GM18505 (cell line): ENCODE measurements around the gene CACNA1S.

Experiments
- ATAC-seq: cut with Tn5 transposase; IDR thresholded peaks from one replicate; pipeline ENCODE4 v1.9.1; 2021; ENCODE audit not compliant: unreplicated experiment
- POLR2A ChIP-seq: IDR thresholded peaks from 4 replicates; pipeline ENCODE4 v1.6.1; 2011; ENCODE audit warnings: borderline replicate concordance; ENCODE audit not compliant: insufficient read depth, insufficient read length; ENCODE audit errors: extremely low read depth

Gene CACNA1S

DNA sequence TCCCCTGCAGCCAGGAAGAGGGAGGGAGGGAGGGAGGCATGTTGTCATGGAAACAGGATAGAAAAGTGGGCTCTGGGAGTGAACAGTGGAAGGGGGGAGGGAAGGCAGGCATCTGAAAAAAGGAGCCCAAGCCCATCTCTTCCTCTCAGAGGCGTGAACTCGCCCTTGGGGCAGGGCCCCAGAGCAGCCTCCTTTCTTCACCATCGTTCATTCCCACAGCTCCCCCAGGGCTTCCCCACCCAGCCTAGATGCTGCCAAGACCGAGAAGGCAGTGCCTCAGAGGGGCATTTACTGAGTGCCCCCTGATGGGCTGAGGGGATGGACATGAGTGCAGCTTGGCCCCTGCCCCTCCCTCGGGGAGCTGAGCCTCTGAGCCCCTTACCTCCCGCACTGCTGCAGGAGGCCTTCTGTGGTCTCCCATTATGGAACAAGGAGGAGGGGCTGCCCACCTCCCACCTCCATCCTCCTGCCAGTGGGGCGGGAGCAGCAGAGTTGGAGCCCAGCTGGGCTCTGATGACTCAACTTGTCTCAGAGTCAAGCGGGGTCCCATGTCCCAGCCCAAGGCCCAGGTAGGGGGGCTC, 49.6 kb downstream of the CACNA1S start:
- no peak for ATAC-seq
- no peak for TF ChIP-seq POLR2A

DNA sequence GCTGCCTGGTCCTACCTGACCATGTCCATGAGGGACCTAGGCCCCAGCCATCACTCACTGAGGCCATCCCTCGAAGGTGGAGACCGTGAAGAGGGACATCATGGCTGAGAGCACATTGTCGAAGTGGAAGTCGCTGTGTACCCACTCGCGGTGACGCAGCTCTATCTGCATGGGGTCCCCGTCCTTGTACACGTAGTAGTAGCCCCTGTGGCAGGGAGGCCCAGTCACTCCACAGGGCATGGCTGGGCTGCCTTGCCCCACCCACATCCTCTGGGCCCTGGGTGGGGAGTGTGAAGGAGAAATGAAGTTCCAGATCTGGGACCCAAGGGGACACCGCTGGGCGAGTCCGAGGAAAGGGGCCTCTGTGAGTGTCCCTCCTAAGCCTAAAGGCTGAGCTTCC, 50.3 kb downstream of the CACNA1S start:
- TF ChIP-seq POLR2A = no peak
- no peak for ATAC-seq

DNA sequence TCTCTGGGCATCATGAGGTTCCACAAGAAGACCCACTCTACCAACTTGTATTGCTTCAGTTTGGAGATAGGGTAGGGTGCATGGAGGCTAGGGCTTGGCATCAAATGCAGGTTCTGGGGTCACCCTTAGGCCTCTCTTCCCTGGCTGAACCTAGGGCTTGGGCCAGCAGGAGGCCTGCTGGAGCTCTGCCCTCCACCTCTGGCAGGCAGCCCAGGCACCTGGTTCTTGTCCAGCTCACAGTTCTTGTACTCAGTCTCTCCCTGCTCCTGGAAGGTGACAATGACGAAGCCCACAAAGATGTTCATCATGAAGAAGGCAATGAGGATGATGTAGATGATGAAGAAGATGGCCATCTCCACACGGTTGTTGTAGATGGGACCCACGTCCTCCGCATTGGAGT, 51.2 kb downstream of the CACNA1S start:
- no peak for ATAC-seq
- no peak for TF ChIP-seq POLR2A

DNA sequence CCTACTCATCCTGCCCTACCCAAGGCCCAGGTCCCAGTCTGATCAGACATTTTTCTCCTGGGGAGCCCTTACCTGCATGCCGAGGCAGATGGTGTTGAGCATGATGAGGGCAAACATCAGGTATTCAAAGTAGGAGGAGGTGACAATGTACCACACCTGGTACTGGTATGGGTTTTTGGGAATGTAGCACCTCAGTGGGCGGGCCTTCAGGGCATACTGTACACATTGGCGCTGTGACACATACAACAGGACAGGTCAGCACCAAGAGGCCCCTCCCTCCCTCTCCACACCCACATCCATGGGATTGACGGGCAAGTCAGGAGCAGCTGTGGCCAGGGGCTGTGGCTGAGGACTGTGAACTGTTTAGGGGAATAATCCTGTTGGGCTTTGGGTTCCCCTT, 51.6 kb downstream of the CACNA1S start:
- TF ChIP-seq POLR2A = no peak
- no peak for ATAC-seq

DNA sequence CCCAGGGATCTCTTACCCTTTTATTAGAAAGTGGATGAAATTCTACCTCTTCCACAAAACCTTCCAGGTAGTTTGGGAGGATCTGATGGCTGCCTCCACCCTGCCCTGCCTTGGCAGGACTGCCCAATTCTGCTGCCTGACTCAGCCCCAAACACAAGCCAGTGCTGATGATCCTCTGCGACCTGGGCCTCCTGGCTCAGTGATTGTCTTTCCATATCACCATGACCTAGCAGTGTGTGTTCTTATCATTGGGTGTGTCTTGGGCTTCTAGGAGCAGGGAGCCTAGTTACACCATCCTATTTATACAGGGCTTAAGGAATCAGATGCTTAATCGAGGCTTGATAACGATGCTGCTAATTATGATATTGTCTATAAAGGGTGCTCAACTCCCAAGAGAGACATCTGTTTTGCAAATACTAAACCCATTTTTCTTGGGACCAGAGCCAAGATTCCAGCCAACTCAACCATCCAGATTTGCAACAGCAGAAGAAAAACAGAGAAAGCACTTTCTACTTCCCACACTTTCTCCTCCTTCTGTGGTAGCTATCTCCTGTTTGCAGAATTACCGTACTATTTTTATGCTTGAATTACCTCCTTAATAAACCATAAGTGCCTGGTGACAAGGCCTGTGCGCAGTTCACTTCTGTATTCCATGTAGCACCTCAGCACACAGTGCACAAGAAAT, 52.2 kb downstream of the CACNA1S start:
- no peak for TF ChIP-seq POLR2A
- ATAC-seq = no peak

DNA sequence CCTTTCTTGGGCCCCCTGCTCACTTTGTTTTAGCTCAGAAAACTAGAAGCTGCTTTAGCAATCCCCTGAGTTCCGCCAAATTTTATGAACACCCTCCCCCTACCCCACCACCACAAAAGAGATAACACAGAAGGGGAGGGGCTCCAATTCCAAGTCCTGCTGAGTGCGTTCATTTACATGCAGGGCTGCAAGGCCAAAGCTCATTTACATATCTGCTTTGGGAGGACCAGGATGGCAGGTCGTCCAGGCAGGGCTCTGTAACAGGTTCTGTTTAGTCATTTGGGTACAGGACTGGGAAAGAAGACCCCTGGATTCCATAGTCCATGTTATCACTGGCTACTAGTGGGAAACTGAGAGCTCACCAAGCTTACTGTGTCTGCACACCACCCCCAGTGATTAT, 52.8 kb downstream of the CACNA1S start:
- ATAC-seq = no peak
- TF ChIP-seq POLR2A = no peak

DNA sequence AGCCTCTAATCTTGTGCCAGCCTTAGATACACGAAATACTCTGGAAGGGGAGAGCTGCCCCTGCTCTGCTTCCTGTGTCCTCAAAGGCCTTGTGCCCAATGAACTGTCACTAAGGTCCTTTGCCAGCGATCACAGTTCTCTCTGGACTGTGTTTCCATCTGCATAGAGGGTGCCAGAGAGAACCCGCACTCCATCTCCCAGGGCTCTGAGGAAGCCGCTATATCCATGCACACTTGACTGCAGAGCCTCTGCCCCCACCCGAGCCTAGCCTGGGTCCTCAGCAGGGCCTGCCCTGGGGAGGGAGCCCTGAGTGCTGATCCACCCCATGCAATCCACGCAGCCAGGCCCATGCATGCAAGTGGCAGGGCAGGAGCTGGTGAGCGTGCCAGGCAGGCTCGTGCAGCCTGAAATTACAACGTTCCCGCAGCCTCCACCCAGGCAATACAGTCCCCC, 58.1 kb downstream of the CACNA1S start:
- ATAC-seq = no peak
- no peak for TF ChIP-seq POLR2A

DNA sequence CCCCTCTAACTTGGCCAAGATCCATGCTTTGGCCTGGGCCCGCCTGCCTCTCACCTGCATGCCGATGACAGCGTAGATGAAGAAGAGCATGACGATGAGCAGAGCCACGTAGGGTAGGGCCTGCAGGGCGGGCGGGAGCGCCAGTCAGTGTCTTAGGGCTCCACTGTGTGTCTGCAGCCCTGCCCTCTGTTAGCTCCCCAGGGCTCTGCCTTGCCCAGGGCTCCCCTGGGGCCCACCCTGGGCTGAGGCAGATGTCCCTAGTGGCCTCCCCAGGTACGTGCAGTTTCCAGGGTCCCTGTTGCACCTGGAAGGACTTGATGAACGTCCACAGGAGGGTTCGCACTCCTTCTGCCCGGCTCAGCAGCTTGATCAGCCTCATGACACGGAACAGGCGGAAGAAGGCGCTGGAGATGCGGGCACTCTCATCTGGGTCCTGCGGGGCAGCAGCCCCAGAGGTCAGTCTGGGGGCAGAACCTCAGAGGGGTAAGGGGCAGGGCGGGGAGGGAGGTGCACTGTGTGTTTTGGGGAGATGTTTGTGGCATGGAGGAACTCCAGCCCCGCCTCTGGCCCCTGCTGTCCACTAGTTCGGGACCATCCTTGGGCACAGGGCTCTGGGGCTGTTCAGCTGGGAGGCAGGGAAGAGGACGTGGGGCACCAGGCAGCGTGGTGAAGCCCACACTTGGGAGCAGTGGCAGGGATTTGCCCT, 58.9 kb downstream of the CACNA1S start:
- no peak for TF ChIP-seq POLR2A
- ATAC-seq = no peak

DNA sequence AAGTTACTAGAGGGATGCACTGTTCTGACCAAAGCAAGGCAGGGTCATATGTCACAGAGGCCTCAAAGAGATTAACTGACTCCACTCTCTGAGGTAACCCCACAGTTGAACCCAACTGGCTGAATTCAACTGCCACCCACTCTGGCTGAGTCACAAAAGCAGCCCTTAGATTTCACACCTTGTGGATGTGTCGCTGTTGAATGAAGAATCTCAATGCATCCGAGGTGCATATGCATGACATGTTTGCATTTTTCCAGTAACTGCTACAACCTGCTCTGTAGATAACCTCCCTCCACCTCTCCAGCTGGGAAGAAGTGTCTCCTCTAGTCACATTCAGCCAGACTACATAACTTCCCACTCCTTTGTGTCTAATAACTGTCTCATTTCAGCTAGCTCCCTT, 60.8 kb downstream of the CACNA1S start:
- no peak for ATAC-seq
- no peak for TF ChIP-seq POLR2A

DNA sequence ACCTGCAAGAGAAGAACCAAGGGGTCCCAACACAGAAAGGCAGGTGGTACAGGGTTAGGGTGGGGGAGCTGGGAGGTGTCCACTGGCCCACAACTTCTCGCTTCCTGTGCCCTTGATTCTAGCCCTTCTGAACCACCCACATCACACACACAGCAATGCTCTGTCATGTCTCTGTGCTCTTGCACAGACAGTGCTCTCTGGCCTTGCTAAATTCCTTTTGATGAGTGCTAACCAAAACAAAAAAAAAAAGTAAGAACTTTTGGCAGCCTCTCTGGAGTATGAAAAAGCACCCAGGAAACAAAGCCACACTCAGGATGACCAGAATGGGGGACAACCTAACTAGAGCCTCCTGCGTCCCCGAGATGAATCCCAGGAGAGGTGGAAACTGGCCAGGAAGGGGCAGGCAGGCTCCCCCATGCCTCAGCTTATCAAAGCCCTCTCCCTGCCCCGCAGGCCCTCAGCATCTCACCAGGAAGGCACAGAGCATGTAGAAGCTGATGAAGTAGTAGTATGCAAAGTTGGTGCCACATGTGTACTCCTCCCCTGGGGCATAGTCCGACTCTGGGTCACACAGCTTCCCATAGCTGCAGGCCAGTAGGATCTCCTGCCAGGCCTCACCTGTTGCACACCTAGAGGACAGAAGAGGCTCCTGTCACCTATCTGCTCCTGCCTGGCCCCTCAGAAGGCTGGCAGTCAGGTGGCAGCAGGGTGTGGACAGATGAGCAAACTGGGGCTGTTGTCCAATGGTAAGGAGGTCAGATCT, 61.5 kb downstream of the CACNA1S start:
- no peak for TF ChIP-seq POLR2A
- ATAC-seq = no peak

DNA sequence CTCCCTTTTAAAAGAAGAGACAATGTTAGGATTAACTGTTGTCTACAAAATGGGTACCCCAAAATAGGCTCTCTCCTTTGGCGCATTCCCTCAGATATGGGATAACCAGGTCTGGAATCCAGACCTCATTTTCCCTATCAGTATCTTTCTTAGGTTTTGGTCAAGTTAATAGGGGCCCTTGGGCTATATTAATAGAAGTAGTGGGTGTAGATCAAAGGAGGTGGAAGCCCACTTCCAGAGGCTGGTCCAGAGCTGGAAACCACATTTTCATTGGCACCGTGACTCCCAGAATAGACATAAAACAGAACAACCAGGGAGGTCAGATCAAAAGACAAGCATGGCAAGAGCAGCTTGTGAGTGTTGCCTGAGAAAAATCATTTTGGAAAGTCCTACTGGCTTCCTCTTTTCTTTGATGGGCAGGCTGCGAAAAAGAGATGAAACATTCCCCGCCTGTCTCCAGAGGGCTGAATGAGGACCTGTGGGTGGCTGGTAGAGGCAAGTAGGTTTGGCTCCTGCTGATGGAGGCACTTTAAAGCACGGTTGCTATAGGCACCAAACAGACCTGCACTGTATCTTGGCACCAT, 62.9 kb downstream of the CACNA1S start:
- no peak for ATAC-seq
- TF ChIP-seq POLR2A = no peak

DNA sequence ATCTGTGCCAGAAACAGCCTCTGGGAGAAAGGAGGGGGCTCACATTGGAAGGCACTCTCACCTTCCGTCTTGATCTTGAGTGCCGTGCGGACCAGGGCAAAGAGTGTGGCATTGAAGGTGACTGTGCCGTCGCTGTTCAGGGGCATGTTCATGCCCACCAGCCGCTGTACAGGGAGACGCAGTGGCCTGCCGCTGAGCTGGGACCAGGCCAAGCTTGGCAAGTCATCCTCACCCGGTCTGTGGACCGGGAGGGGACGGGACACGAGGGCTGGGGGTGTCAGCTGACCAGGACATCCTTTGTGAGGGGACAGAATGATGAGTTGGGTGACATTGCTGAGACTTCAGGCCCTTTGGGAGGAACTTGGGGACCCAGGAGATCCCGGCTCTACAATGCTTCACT, 63.7 kb downstream of the CACNA1S start:
- ATAC-seq = no peak
- TF ChIP-seq POLR2A = no peak

DNA sequence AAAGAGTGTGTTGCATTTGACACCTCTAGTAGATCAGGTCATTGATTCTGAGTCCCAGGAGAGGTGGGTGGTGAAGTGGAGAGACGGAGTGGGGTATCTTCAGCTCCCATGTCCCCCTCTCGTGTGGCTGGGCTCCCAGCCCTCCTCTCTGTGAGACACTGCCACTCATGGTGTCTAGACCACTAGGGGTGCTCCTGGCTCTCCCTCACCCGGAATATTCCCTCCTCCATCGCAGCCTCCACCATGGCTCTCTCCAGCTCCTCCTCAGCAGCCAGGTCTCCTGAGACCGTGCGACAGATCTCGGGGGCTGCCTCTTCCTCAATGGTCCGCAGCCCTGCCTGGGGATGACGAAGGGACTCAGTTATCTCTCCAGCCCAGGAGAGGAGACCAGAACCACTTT, 68.1 kb downstream of the CACNA1S start:
- no peak for TF ChIP-seq POLR2A
- ATAC-seq = no peak
